T-cell (primary cell): ENCODE measurements around the gene STAT5B. TPM values are rescaled to one million over a fixed set of nuclear protein-coding genes. Genes with fewer than 3 reads are reported as not detected.

Source experiments
- ATAC-seq, 4 experiments: fragments of 200-7000 bp in 3 of 4; fragments of 150-1000 bp in 1 of 4; cut with Tn5 transposase; replicated peaks in 1 of 4; 1 replicate in 3 of 4; 2 replicates in 1 of 4; pipeline ENCODE4 v1.10.0; 2021; ENCODE audit warnings: moderate library complexity in 3 of 4, mild to moderate bottlenecking in 2 of 4, moderate number of reproducible peaks in 1 of 4
- CTCF ChIA-PET, 2 donors: fragments of 300-600 bp; sonication (Branson Sonifier 250); formaldehyde crosslinking; loops; one replicate each; lab custom pipeline; 2022; ENCODE audit warnings: antibody characterized with exemption in 2 of 2; lab: Charles Lee
- POLR2A ChIA-PET, 2 donors: fragments of 300-600 bp; sonication (Branson Sonifier 250); formaldehyde crosslinking; loops; one replicate each; lab custom pipeline; 2022; ENCODE audit warnings: antibody characterized with exemption in 2 of 2; lab: Charles Lee
- DNase-seq, 35 experiments: peaks; one replicate each; pipeline versions ENCODE4 v3.0.0 to v3.0.0-alpha.2; 2013 to 2023
- H3K27ac ChIP-seq: one replicate; pipeline ENCODE4 v1.5.1; 2013; ENCODE audit warnings: low read length
- H3K27me3 ChIP-seq, 2 experiments: replicated peaks in 1 of 2; 1 replicate in 1 of 2; 2 replicates in 1 of 2; pipeline versions ENCODE4 v1.6.1 to v1.7.0; 2013; ENCODE audit warnings: low read length in 1 of 2, mixed read lengths in 1 of 2; ENCODE audit not compliant: control insufficient read depth in 2 of 2, insufficient read depth in 2 of 2; ENCODE audit errors: extremely low read depth in 1 of 2
- H3K36me3 ChIP-seq, 2 donors: 1 replicate in 1 of 2; 2 replicates in 1 of 2; pipeline versions ENCODE4 v1.6.1 to v1.7.0; 2013; ENCODE audit warnings: low read length in 1 of 2; ENCODE audit not compliant: control insufficient read depth in 2 of 2, insufficient read depth in 1 of 2; ENCODE audit errors: extremely low read depth in 1 of 2
- H3K4me1 ChIP-seq, 2 experiments: 1 replicate in 1 of 2; 2 replicates in 1 of 2; pipeline versions ENCODE4 v1.6.1 to v1.7.0; 2013; ENCODE audit warnings: low read length in 2 of 2, mixed read lengths in 1 of 2; ENCODE audit not compliant: insufficient read depth in 2 of 2, control insufficient read depth in 1 of 2; ENCODE audit errors: extremely low read depth in 1 of 2
- H3K4me3 ChIP-seq, 2 donors: 1 replicate in 1 of 2; 2 replicates in 1 of 2; pipeline versions ENCODE4 v1.5.1 to v1.7.0; 2013; ENCODE audit warnings: mild to moderate bottlenecking in 2 of 2, low read length in 1 of 2, moderate library complexity in 1 of 2; ENCODE audit not compliant: control insufficient read depth in 1 of 2; ENCODE audit errors: extremely low read depth in 1 of 2
- H3K9me3 ChIP-seq: 2 replicates; pipeline ENCODE4 v1.7.0; 2013
- H3K27ac Mint-ChIP-seq, 2 donors: one replicate each; pipeline ENCODE4 v1.8.0; 2020 to 2021; ENCODE audit warnings: mild to moderate bottlenecking in 2 of 2, mixed read lengths in 2 of 2
- H3K27me3 Mint-ChIP-seq, 2 donors: one replicate each; pipeline ENCODE4 v1.8.0; 2021 to 2022; ENCODE audit warnings: mixed read lengths in 2 of 2
- H3K36me3 Mint-ChIP-seq: one replicate; pipeline ENCODE4 v1.8.0; 2021; ENCODE audit warnings: mixed read lengths
- H3K4me1 Mint-ChIP-seq, 3 donors: one replicate each; pipeline ENCODE4 v1.8.0; 2020 to 2022; ENCODE audit warnings: mixed read lengths in 3 of 3, mild to moderate bottlenecking in 1 of 3
- H3K4me3 Mint-ChIP-seq, 3 donors: one replicate each; pipeline ENCODE4 v1.8.0; 2020 to 2022; ENCODE audit warnings: mild to moderate bottlenecking in 3 of 3, mixed read lengths in 3 of 3, moderate library complexity in 3 of 3
- H3K9me3 Mint-ChIP-seq, 3 donors: one replicate each; pipeline ENCODE4 v1.8.0; 2020 to 2022; ENCODE audit warnings: mixed read lengths in 3 of 3
- WGBS: methylation state at CpG from one replicate; pipeline ENCODE4 v1.1.5; 2013; ENCODE audit warnings: missing lambda C conversion rate; ENCODE audit not compliant: insufficient coverage; 5-methylcytosine and 5-hydroxymethylcytosine counted together
- total RNA-seq, 35 experiments: library from RNA in 6 of 35; stranded (reverse) in 6 of 35; fragments of 120-200 nt in 1 of 35; gene quantifications; one replicate each; pipeline versions ENCODE4 v1.2.1 to v1.2.4 and lab custom pipeline; 2013 to 2026

Gene STAT5B
- total RNA-seq, 5 donors from 2014 or later (not counting 1 experiment from before 2014, with no cell fraction given): 178 to 205 (median 186) TPM

DNA sequence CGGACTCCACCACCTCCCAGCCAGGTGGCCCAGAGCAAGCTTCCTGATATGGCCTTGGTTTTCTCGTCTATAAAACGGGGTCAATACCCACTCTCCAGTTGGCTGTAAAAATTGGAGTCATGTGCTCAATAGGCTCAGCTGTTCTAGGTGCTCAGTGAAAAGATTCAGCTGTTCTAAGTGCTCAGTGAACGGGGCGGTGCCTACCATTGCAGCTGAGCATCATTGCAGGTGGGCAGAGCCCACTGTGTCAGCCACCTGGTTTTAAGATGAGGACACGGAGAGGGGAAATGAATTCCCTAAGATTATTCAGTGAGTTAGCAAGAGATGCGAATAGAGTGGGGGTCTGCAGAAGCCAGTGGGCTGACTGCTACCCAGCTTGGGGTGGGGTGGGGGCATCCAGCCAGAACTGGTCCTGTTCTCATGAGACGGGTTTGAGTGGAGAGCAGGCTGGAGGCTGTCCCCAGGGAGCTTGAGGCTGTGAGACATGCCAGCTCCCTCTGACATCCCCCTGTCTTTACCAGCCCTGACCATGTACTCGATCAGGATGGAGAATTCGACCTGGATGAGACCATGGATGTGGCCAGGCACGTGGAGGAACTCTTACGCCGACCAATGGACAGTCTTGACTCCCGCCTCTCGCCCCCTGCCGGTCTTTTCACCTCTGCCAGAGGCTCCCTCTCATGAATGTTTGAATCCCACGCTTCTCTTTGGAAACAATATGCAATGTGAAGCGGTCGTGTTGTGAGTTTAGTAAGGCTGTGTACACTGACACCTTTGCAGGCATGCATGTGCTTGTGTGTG is 34.0 kb upstream of the STAT5B start:
- Mint-ChIP-seq H3K9me3 (no peaks in the 10 kb centered on the region), H3K27me3 (no peaks in the 10 kb centered on the region), H3K4me1 (peaks cover 65 to 67% (median 66%) of the 10 kb centered on the region in 3 donors), H3K36me3 (peaks cover 36% of the 10 kb centered on the region), H3K4me3 (peak overlapping the region in 1 of 3 donors; percentile 77), H3K27ac (peak overlapping the region; percentile 79 to 92)
- no peak overlapping the region for H3K4me3 ChIP-seq
- POLR2A ChIA-PET: interaction anchor here (0.6 to 0.7 kb wide), 3 partner anchors 9 to 115 kb away, joined by 3 to 6 read pairs (median 3); no protein-coding TSS in a partner anchor
- H3K27me3 ChIP-seq: no peaks in the 10 kb centered on the region
- H3K9me3 ChIP-seq: no peaks in the 10 kb centered on the region
- DNase-seq (no peak), ATAC-seq (no peak)
- peaks cover 59 to 86% of the 10 kb centered on the region in 2 experiments for H3K4me1 ChIP-seq
- CTCF ChIA-PET: interaction anchor here (0.5 to 3.1 kb wide), 8 partner anchors 10 to 139 kb away, joined by 3 to 16 read pairs (median 4); no protein-coding TSS in a partner anchor
- no peak overlapping the region for H3K27ac ChIP-seq
- peaks cover 0 to 64% of the 10 kb centered on the region in 2 donors for H3K36me3 ChIP-seq
- WGBS: 84% methylated on average over 15 of the region's 19 CpGs

DNA sequence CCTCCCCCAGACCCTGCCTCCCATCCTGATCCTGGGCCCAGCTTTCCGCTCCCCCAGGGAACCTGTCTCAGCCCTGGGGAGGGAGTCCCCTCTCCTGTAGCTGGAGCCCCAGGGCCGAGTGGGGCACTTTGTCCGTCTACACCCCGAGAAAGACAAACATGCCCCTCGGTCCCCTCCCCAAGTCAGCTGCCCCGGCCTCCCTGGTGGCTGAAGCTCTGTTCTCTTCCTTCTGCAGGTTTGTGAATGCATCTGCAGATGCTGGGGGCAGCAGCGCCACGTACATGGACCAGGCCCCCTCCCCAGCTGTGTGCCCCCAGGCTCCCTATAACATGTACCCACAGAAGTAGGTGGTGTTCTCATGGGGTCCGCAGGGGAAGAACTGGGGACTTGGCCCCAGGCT is 33.0 kb upstream of the STAT5B start:
- Histone ChIP-seq H3K4me1 (peaks cover 50 to 78% of the 10 kb centered on the region in 2 experiments), H3K36me3 (peaks cover 5 to 68% of the 10 kb centered on the region in 2 donors), H3K27ac (no peak overlapping the region), H3K27me3 (no peaks in the 10 kb centered on the region), H3K4me3 (no peak overlapping the region), H3K9me3 (no peaks in the 10 kb centered on the region)
- DNase-seq (no peak), ATAC-seq (no peak)
- Mint-ChIP-seq H3K4me3 (peak overlapping the region in 1 of 3 donors; percentile 20), H3K27me3 (no peaks in the 10 kb centered on the region), H3K27ac (peak overlapping the region; percentile 73 to 79), H3K36me3 (peaks cover 43% of the 10 kb centered on the region), H3K9me3 (no peaks in the 10 kb centered on the region), H3K4me1 (peaks cover 60 to 66% (median 62%) of the 10 kb centered on the region in 3 donors)
- 97% methylated on average over 6 of the region's 9 CpGs for WGBS
- ChIA-PET POLR2A (interaction anchor here in 1 of 2 donors (0.6 to 0.7 kb wide), 2 partner anchors 61 to 146 kb away, joined by 3 to 4 read pairs; no protein-coding TSS in a partner anchor), CTCF (interaction anchor here (0.6 to 1.7 kb wide), 4 partner anchors 80 to 97 kb away, joined by 3 to 7 read pairs (median 3); no protein-coding TSS in a partner anchor)

DNA sequence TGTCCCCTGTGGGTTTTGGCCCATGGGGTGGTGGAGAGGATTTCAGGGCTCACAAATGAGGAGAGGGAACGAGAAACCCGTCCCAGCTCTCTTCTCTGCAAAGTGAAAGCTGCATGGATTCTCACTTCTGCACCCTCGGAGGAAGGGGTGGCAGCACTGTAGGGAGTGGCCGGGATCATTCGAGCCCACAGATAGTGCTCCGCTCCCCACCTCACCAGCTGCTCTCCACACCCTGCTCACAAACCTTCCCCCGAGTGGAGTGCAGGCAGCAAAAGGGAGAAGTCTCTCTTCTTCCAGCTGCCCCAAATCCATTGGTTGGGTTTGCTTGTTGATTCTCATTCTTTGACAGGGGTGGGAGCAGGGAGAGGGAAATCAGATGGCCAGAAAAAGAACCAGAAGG is 32.3 kb upstream of the STAT5B start:
- no peaks in the 10 kb centered on the region for H3K9me3 Mint-ChIP-seq
- CTCF ChIA-PET: interaction anchor here (0.5 to 1.7 kb wide), 2 partner anchors 86 to 188 kb away, joined by 3 to 7 read pairs; no protein-coding TSS in a partner anchor
- no peaks in the 10 kb centered on the region for H3K9me3 ChIP-seq
- POLR2A ChIA-PET: interaction anchor here in 1 of 2 donors (0.6 to 0.7 kb wide), 2 partner anchors 60 to 146 kb away, joined by 3 to 4 read pairs; no protein-coding TSS in a partner anchor
- WGBS: no CpG with 5 or more reads among the region's 7 CpGs
- H3K27me3 ChIP-seq: no peaks in the 10 kb centered on the region
- peak overlapping the region; percentile 40 to 73 for H3K27ac Mint-ChIP-seq
- H3K36me3 ChIP-seq: peaks cover 5 to 73% of the 10 kb centered on the region in 2 donors
- H3K4me3 Mint-ChIP-seq: no peak overlapping the region
- ATAC-seq (no peak), DNase-seq (no peak)
- peaks cover 50% of the 10 kb centered on the region for H3K36me3 Mint-ChIP-seq
- H3K4me1 Mint-ChIP-seq: peaks cover 55 to 65% (median 55%) of the 10 kb centered on the region in 3 donors
- peaks cover 43 to 71% of the 10 kb centered on the region in 2 experiments for H3K4me1 ChIP-seq
- no peaks in the 10 kb centered on the region for H3K27me3 Mint-ChIP-seq
- no peak overlapping the region for H3K27ac ChIP-seq
- H3K4me3 ChIP-seq: peak overlapping the region in 1 of 2 donors; percentile 25

DNA sequence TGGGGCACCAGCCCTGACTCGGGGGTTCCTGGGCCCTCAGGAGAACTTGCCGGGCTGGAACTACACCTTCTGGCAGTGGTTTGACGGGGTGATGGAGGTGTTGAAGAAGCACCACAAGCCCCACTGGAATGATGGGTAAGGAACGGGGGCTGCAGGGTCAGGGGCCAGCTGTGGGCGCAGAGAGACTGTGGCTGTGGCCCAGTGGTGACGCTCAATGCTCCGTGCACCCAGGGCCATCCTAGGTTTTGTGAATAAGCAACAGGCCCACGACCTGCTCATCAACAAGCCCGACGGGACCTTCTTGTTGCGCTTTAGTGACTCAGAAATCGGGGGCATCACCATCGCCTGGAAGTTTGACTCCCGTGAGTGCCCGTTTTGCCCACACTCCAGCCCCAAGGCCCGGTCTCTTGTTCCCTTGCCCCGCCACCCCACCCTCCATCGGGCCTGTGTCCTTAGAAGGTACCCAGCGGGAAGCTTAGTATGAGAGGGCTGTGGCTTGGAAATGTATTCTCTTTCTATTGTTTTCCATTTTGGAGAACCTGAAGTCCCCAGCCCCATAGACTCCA is 31.3 kb upstream of the STAT5B start:
- 81% methylated on average over 14 of the region's 19 CpGs for WGBS
- peak overlapping the region; percentile 67 to 68 for H3K27ac Mint-ChIP-seq
- peak overlapping the region in 1 of 3 donors; percentile 29 for H3K4me3 Mint-ChIP-seq
- Histone ChIP-seq H3K36me3 (peaks cover 5 to 79% of the 10 kb centered on the region in 2 donors), H3K9me3 (no peaks in the 10 kb centered on the region), H3K4me1 (peaks cover 36 to 61% of the 10 kb centered on the region in 2 experiments), H3K27ac (no peak overlapping the region), H3K4me3 (no peak overlapping the region), H3K27me3 (no peaks in the 10 kb centered on the region)
- ATAC-seq: no peak
- DNase-seq: no peak
- no peaks in the 10 kb centered on the region for H3K27me3 Mint-ChIP-seq
- ChIA-PET POLR2A (interaction anchor here in 1 of 2 donors (0.6 kb wide), 1 partner anchor 532 kb away, joined by 5 read pairs; no protein-coding TSS in a partner anchor), CTCF (no interaction called here)
- H3K4me1 Mint-ChIP-seq: peaks cover 48 to 60% (median 48%) of the 10 kb centered on the region in 3 donors
- no peaks in the 10 kb centered on the region for H3K9me3 Mint-ChIP-seq
- peaks cover 55% of the 10 kb centered on the region for H3K36me3 Mint-ChIP-seq

DNA sequence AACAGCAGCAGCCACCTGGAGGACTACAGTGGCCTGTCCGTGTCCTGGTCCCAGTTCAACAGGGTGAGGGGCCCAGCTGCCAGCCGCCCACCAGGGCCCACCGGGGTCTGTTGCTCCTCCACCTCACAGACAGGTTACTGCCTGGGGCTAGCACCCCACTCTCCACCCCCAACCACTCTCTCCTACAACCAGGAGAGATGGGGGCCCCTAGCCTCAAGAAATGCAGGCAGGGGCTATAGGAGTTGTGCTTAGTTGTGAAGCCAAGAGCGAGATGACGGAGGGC is 30.1 kb upstream of the STAT5B start:
- peak overlapping the region in 1 of 2 donors; percentile 84 for H3K27ac Mint-ChIP-seq
- CTCF ChIA-PET: no interaction called here

More for the DNA sequence above, 30.1 kb upstream of the STAT5B start:
- H3K4me3 ChIP-seq: peak overlapping the region in 1 of 2 donors; percentile 52
- H3K9me3 ChIP-seq: no peaks in the 10 kb centered on the region
- peaks cover 28 to 50% of the 10 kb centered on the region in 2 experiments for H3K4me1 ChIP-seq
- no peak overlapping the region for H3K27ac ChIP-seq
- H3K9me3 Mint-ChIP-seq: no peaks in the 10 kb centered on the region
- H3K36me3 Mint-ChIP-seq: peaks cover 67% of the 10 kb centered on the region
- H3K36me3 ChIP-seq: peaks cover 12 to 87% of the 10 kb centered on the region in 2 donors
- no peaks in the 10 kb centered on the region for H3K27me3 ChIP-seq
- peak overlapping the region in 1 of 3 donors; percentile 48 for H3K4me3 Mint-ChIP-seq
- ATAC-seq (peak in 1 of 4 experiments; percentile 1), DNase-seq (no peak)
- H3K27me3 Mint-ChIP-seq: no peaks in the 10 kb centered on the region
- POLR2A ChIA-PET: no interaction called here
- peaks cover 39 to 55% (median 41%) of the 10 kb centered on the region in 3 donors for H3K4me1 Mint-ChIP-seq
- WGBS: 79% methylated on average over 2 of the region's 5 CpGs
